Ovary (tissue), 9 donors: Measurements from ENCODE around the gene BOK. TPM values are rescaled to one million over a fixed set of nuclear protein-coding genes. Genes with fewer than 3 reads are reported as not detected.

Source experiments
- DNase-seq, 5 donors: peaks; one replicate each; pipeline ENCODE4 v3.0.0-alpha.2; 2019 to 2020
- H3K27ac ChIP-seq, 2 donors: fragments of 200-600 bp; one replicate each; pipeline versions ENCODE4 v1.5.1 to v1.8.0; 2019 to 2022
- H3K27me3 ChIP-seq: fragments of 200-600 bp; one replicate; pipeline ENCODE4 v1.8.0; 2022
- H3K36me3 ChIP-seq: fragments of 200-600 bp; sonication (generic); one replicate; pipeline ENCODE4 v1.5.1; 2019
- H3K4me1 ChIP-seq: one replicate; pipeline ENCODE4 v1.8.1; 2013; ENCODE audit warnings: mild to moderate bottlenecking, moderate library complexity; ENCODE audit not compliant: insufficient read depth
- H3K4me3 ChIP-seq: fragments of 200-600 bp; sonication (generic); one replicate; pipeline ENCODE4 v1.5.1; 2017
- H3K9me3 ChIP-seq, 2 donors: fragments of 200-600 bp in 1 of 2; sonication (generic) in 1 of 2; one replicate each; pipeline versions ENCODE4 v1.5.1 to v1.8.1; 2013 to 2019; ENCODE audit warnings: mild to moderate bottlenecking in 1 of 2, moderate library complexity in 1 of 2
- EP300 ChIP-seq: sonication (generic); formaldehyde crosslinking; IDR thresholded peaks from one replicate; pipeline ENCODE4 v1.6.1; 2017; ENCODE audit warnings: antibody characterized with exemption
- POLR2A ChIP-seq: fragments of 450-650 bp; IDR thresholded peaks from one replicate; pipeline ENCODE4 v1.6.1; 2017; ENCODE audit warnings: antibody characterized with exemption, mild to moderate bottlenecking, moderate library complexity
- WGBS, 3 donors: extraction: QIAGEN DNeasy Blood & Tissue Kit in 1 of 3; methylation state at CpG; one replicate each; pipeline versions ENCODE4 v1.1.5 to v1.1.7; 2013 to 2017; 5-methylcytosine and 5-hydroxymethylcytosine counted together
- intact Hi-C, 4 donors: fragments of 100-400 bp; cut with DNase I; formaldehyde crosslinking; loops; one replicate each; pipeline versions ENCODE4 v1.11.0 to v1.15.1; 2022 to 2023
- polyA plus RNA-seq, 2 donors: library from polyadenylated mRNA; stranded (reverse); fragments of 200-250 nt in 1 of 2; fragments of 350-450 nt in 1 of 2; fragmentation: Illumina TruSeq in 1 of 2; extraction: RNeasy Lipid Tissue Mini Kit (QIAGEN cat#74804) in 1 of 2; gene quantifications; one replicate each; pipeline ENCODE4 v1.2.3, GENCODE V29; 2013 to 2014
- total RNA-seq, 7 donors: library from RNA; depleted of rRNA in 2 of 7; stranded (reverse); fragments of >200 nt in 2 of 7; fragmentation: NEBNext Ultra II Directional in 3 of 7; extraction: Animal tissue kit (Norgen Biotek cat#: 25700) in 3 of 7; gene quantifications; one replicate each; pipeline versions ENCODE4 v1.1.0 to v1.2.4, GENCODE V29; 2016 to 2023
- TF ChIP-seq, protein P1 (sequence below), 3 donors: fragments of 450-650 bp in 2 of 3; fragments of 200-600 bp in 1 of 3; IDR thresholded peaks; one replicate each; pipeline versions ENCODE4 v1.5.1 to v1.8.0; 2016 to 2022; ENCODE audit warnings: antibody characterized with exemption in 3 of 3, mild to moderate bottlenecking in 1 of 3
- donor health status: DM: no; HTN: no; CAD: no; lungs with moderate emphysema.
- donor health status: DM: no; HTN: no; CAD: no.
- donor health status: Bipolar disorder and iron deficiency.
- donor health status: DM: yes; HTN: yes; CAD: no.
- donor health status: DM: no; HTN: no; CAD: no.
- donor health status: DM: yes; HTN: yes; CAD: no.

The BOK gene
- total and polyA plus RNA-seq, 9 donors = 4.8 to 20.6 (median 13.5) TPM

DNA sequence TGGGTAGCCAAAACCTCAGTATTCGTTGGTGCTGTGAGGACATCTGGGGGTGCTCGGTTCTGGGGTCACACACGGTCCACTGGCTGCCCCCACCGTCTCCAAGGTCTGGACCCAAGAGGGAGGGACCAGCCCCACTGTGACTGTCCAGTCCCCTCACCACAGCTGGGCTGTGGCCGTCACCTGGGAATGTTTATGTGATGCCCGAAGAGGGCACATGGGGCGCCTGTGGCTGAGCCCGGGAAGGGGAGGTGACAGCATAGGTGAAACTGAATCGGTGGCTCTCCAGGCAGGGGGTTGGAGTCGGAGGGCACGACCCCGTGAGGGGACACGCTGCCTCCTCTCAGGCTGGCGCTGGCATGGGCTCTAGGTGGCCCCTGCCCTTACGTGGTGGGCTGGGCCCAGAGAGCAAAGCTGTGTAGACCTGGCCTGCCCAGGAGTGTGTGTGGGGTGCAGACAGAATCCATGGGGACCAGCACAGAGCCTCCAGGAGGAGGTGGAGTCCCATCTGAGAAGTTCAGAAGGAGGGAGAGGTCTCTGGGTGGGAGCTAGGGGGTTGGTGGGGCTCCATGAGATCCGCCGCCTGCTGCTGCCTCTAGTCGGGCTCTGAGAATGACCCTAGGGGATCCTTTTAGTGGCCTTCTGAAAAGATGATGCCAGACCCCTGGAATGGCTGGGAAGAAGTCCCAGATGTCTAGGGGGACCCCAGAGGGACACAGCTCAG is 1.8 kb downstream of the BOK start:
- TF ChIP-seq, protein P1, sequence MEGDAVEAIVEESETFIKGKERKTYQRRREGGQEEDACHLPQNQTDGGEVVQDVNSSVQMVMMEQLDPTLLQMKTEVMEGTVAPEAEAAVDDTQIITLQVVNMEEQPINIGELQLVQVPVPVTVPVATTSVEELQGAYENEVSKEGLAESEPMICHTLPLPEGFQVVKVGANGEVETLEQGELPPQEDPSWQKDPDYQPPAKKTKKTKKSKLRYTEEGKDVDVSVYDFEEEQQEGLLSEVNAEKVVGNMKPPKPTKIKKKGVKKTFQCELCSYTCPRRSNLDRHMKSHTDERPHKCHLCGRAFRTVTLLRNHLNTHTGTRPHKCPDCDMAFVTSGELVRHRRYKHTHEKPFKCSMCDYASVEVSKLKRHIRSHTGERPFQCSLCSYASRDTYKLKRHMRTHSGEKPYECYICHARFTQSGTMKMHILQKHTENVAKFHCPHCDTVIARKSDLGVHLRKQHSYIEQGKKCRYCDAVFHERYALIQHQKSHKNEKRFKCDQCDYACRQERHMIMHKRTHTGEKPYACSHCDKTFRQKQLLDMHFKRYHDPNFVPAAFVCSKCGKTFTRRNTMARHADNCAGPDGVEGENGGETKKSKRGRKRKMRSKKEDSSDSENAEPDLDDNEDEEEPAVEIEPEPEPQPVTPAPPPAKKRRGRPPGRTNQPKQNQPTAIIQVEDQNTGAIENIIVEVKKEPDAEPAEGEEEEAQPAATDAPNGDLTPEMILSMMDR (IDR thresholded peaks at IDR 0.05) = no peak
- no peak for TF ChIP-seq EP300
- TF ChIP-seq POLR2A = no peak
- H3K9me3 ChIP-seq = no peaks in the 10 kb centered on the region
- peak in 1 of 5 donors; percentile 49 for DNase-seq
- intact Hi-C loops = no loop called here
- 55 to 65% (median 62%) methylated on average over 18 of the region's 18 CpGs for WGBS, 3 donors
- no peaks in the 10 kb centered on the region for H3K36me3 ChIP-seq
- peak overlapping the region; percentile 46 for H3K4me3 ChIP-seq
- peaks cover 15% of the 10 kb centered on the region for H3K4me1 ChIP-seq
- no peaks in the 10 kb centered on the region for H3K27me3 ChIP-seq
- H3K27ac ChIP-seq = peak overlapping the region in 1 of 2 donors; percentile 43

DNA sequence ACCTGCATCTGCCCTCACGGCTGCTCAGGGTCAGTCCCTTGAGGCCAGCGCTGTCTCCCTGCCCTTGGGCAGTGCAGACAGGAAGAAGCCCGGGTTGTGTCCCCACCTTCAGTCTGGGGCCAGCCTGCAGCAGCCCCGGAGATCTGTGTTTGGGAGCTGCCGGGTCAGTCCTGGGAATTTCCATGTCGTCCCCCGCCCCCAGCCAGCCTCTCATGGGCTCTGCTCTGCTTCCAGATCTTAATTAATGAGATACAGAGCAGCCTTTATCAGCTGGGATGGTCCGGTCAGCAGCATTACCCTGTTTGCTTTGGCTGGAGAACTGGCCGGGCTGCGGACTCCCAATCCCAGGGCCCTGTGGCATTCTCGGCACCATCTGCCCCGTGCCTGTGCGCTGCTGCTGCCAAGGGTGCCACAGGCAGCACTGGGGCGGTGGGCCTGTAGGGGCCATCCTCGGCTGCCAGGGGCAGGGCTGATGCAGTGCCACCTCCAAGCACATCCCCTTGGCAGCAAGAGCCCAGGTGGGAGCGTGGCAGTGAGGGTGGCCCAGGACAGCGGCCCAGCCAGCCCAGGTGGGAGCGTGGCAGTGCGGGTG is 2.4 kb downstream of the BOK start:
- Histone ChIP-seq H3K4me1 (peaks cover 17% of the 10 kb centered on the region), H3K36me3 (no peaks in the 10 kb centered on the region), H3K4me3 (peak overlapping the region; percentile 46), H3K27ac (no peak overlapping the region), H3K9me3 (no peaks in the 10 kb centered on the region), H3K27me3 (no peaks in the 10 kb centered on the region)
- intact Hi-C loops = no loop called here
- WGBS, 3 donors = 30 to 45% (median 37%) methylated on average over 14 to 19 of the region's 19 CpGs
- peak in 2 of 5 donors; percentile 45 to 57 for DNase-seq
- TF ChIP-seq EP300 (no peak), POLR2A (no peak)
- TF ChIP-seq, protein P1 (IDR thresholded peaks at IDR 0.05) = no peak

DNA sequence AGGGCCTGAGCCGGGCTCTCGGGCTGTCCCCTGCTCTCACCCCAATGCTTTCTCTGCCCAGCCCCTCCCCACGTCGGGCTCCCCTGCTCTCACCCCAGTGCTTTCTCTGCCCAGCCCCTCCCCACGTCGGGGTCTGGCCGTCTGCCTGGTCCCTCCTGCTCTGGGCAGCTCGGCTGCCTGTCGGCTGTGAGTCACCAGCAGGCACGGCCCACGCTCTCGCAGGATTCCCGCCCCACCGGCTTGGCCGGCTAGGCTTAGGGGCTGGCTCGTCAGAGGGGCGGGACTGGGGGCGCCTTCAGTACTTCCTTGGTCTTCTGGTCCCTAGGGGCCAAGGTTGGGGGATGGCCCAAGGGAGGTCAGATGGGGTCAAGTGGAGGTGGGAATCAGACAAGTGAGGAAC is 3.3 kb downstream of the BOK start:
- no peak overlapping the region for H3K27ac ChIP-seq
- no peaks in the 10 kb centered on the region for H3K9me3 ChIP-seq
- H3K36me3 ChIP-seq = no peaks in the 10 kb centered on the region
- WGBS, 3 donors = 1 to 5% (median 2%) methylated on average over 15 to 18 of the region's 18 CpGs
- H3K4me1 ChIP-seq = peaks cover 17% of the 10 kb centered on the region
- TF ChIP-seq, protein P1 (IDR thresholded peaks at IDR 0.05) = no peak
- no peak for TF ChIP-seq EP300
- no peak for TF ChIP-seq POLR2A
- intact Hi-C loops = no loop called here
- H3K27me3 ChIP-seq = no peaks in the 10 kb centered on the region
- peak; percentile 88 to 93 (median 90) for DNase-seq
- no peak overlapping the region for H3K4me3 ChIP-seq

DNA sequence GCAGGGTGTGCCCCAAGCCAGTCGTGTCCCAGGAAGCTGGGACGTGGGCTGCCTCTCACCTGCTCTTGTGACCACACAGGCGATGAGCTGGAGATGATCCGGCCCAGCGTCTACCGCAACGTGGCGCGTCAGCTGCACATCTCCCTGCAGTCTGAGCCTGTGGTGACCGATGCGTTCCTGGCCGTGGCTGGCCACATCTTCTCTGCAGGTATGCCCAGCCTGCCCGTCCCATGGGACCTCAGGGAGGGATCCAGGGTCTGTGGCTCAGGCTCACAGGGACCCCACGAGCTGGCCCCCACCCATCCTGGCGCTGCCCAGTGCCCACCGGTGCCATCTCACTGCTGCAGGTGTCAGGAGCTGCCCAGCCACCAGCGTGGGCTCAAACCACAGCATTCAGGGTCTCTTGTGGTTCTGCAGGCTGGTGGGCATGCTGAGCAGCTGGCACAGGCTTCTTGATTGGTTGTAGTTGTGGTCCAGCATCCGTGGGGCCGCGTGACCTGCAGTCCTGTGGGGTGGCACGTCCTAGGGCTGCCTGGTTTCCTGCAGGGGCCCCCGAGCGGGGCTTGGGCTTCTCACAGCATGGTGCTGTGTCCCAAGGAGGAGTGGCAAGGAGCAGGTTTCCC is 3.8 kb downstream of the BOK start:
- intact Hi-C loops = no loop called here
- TF ChIP-seq POLR2A (no peak), EP300 (no peak)
- TF ChIP-seq, protein P1 (IDR thresholded peaks at IDR 0.05) = no peak
- Histone ChIP-seq H3K4me3 (no peak overlapping the region), H3K9me3 (no peaks in the 10 kb centered on the region), H3K27me3 (no peaks in the 10 kb centered on the region), H3K36me3 (no peaks in the 10 kb centered on the region), H3K4me1 (peaks cover 17% of the 10 kb centered on the region), H3K27ac (no peak overlapping the region)
- WGBS, 3 donors = 87 to 88% (median 88%) methylated on average over 22 to 23 of the region's 23 CpGs
- DNase-seq = peak in 1 of 5 donors; percentile 56
